Epithelial cell of esophagus (primary cell): ENCODE results near the gene NEURL2.

ENCODE experiments used
- DNase-seq: peaks from one replicate; pipeline ENCODE4 v3.0.0; 2010; ENCODE audit warnings: low read depth
- H3K4me3 ChIP-seq: 2 replicates; pipeline ENCODE4 v1.5.1; 2011; ENCODE audit warnings: mild to moderate bottlenecking, low read length, control low read depth
- CTCF ChIP-seq: IDR thresholded peaks from 2 replicates; pipeline ENCODE4 v1.5.1; 2011; ENCODE audit warnings: low read depth, mild to moderate bottlenecking, low read length, control low read depth, inconsistent platforms; ENCODE audit not compliant: insufficient read depth; ENCODE audit errors: missing control alignments

Gene NEURL2

GRCh38 chr20:45896641-45897161 is 5.7 kb upstream of the NEURL2 start:
- DNase-seq, result no peak
- no peak overlapping the region for H3K4me3 ChIP-seq
- TF ChIP-seq CTCF, result no peak

GRCh38 chr20:45894797-45895196 is 3.8 kb upstream of the NEURL2 start:
- no peak overlapping the region for H3K4me3 ChIP-seq
- no peak for TF ChIP-seq CTCF
- DNase-seq, result no peak

- no peak for TF ChIP-seq CTCF
- no peak for DNase-seq
- H3K4me3 ChIP-seq, result no peak overlapping the region
Measured at GRCh38 chr20:45893831-45894230, 2.8 kb upstream of the NEURL2 start.

- TF ChIP-seq CTCF, result no peak
- DNase-seq, result peak; percentile 74
- H3K4me3 ChIP-seq, result no peak overlapping the region
Measured at GRCh38 chr20:45892828-45893500, 2.0 kb upstream of the NEURL2 start.

- DNase-seq, result peak; percentile 48
- TF ChIP-seq CTCF, result peak; percentile 29
- H3K4me3 ChIP-seq, result peak overlapping the region; percentile 89
Measured at GRCh38 chr20:45892049-45892825, 1.2 kb upstream of the NEURL2 start.

- peak; percentile 72 for DNase-seq
- peak; percentile 63 for TF ChIP-seq CTCF
- H3K4me3 ChIP-seq, result peak overlapping the region; percentile 89
Measured at GRCh38 chr20:45890077-45890984, 677 bp downstream of the NEURL2 start.
